GM13977 (cell line): ENCODE measurements around the gene EPB41L3.

Experiments
- DNase-seq: peaks from one replicate; pipeline ENCODE4 v3.0.0; 2012; ENCODE audit warnings: low spot score
- CTCF ChIP-seq: IDR thresholded peaks from 2 replicates; pipeline ENCODE4 v1.5.1; 2012; ENCODE audit warnings: mild to moderate bottlenecking, control low read depth; ENCODE audit not compliant: insufficient read depth; ENCODE audit errors: extremely low read depth, missing control alignments
- in situ Hi-C: fragments of 300-500 bp; cut with MboI; formaldehyde crosslinking; loops from one replicate; pipeline ENCODE4 v1.12.0; 2022; ENCODE audit warnings: low sequenced_read_pairs, low pct_unique_long_range_greater_than_20kb, mixed read lengths, inconsistent platforms; ENCODE audit not compliant: unreplicated experiment

EPB41L3 gene

GRCh38 chr18:5424903-5425664 lies 118.7 kb downstream of the EPB41L3 start:
- in situ Hi-C loops: loop anchor here (25.0 kb wide), 1 partner anchor 87 kb away; no protein-coding TSS in a partner anchor
- peak; percentile 15 for DNase-seq
- peak; percentile 48 for TF ChIP-seq CTCF

- in situ Hi-C loops: loop anchor here (25.0 kb wide), 1 partner anchor 90 kb away; no protein-coding TSS in a partner anchor
- no peak for TF ChIP-seq CTCF
- no peak for DNase-seq
Observed at GRCh38 chr18:5422626-5423025, 121.2 kb downstream of the EPB41L3 start.

- DNase-seq: no peak
- no peak for TF ChIP-seq CTCF
- in situ Hi-C loops: loop anchor here (25.0 kb wide), 1 partner anchor 90 kb away; no protein-coding TSS in a partner anchor
Observed at GRCh38 chr18:5421981-5422380, 121.8 kb downstream of the EPB41L3 start.

GRCh38 chr18:5420906-5421305 lies 122.9 kb downstream of the EPB41L3 start:
- in situ Hi-C loops: loop anchor here (25.0 kb wide), 1 partner anchor 91 kb away; no protein-coding TSS in a partner anchor
- TF ChIP-seq CTCF: no peak
- no peak for DNase-seq

GRCh38 chr18:5419601-5420000 lies 124.2 kb downstream of the EPB41L3 start:
- no peak for TF ChIP-seq CTCF
- no peak for DNase-seq
- in situ Hi-C loops: loop anchor here (25.0 kb wide), 1 partner anchor 93 kb away; no protein-coding TSS in a partner anchor

GRCh38 chr18:5419030-5419429 lies 124.8 kb downstream of the EPB41L3 start:
- in situ Hi-C loops: loop anchor here (25.0 kb wide), 1 partner anchor 93 kb away; no protein-coding TSS in a partner anchor
- no peak for TF ChIP-seq CTCF

More at GRCh38 chr18:5419030-5419429, 124.8 kb downstream of the EPB41L3 start:
- DNase-seq: no peak
